ENCODE data around the gene WIPF2. TPM values are rescaled to one million over a fixed set of nuclear protein-coding genes. Genes with fewer than 3 reads are reported as not detected.
"Not testable (repeated sequence)": the region's sequence is repeated elsewhere in the genome, so short reads cannot be mapped to it uniquely, and the experiment has no call there.

Gene WIPF2
- total and polyA plus RNA-seq, 4 donors: 10.6 to 34.5 (median 14.9) TPM

DNA sequence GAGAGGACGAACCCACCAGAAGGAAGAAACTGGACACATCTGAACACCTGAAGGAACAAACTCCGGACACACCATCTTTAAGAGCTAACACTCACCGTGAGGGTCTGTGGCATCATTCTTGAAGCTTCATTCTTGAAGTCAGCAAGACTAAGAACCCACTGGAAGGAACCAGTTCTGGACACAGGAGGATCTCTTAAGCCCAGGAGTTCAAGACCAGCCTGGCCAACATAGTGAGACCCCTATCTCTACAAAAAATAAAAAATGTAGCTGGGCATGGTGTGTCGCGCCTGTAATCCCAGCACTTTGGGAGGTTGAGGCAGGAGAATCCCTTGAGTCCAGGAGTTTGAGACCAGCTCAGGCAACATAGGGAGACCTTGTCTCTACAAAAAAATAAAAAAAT is 20.5 kb upstream of the WIPF2 start:
- no peak for ATAC-seq (ENCODE audit: insufficient read depth, low FRiP score)
- no peaks in the 10 kb centered on the region for H3K27me3 ChIP-seq (ENCODE audit: control insufficient read depth in 3 of 3, insufficient read depth in 3 of 3, low read length in 2 of 3)
- no peak overlapping the region for H3K4me3 ChIP-seq
- no peak for DNase-seq
- 85 to 89% methylated on average over 5 of the region's 5 CpGs for WGBS, 2 donors
- H3K36me3 ChIP-seq (ENCODE audit: control insufficient read depth in 4 of 4, insufficient read depth in 4 of 4, low read length in 4 of 4): no peaks in the 10 kb centered on the region
- no peaks in the 10 kb centered on the region for H3K9me3 ChIP-seq (ENCODE audit: control insufficient read depth in 4 of 4, insufficient read depth in 3 of 4, low read length in 3 of 4)
- no peak overlapping the region for H3K27ac ChIP-seq (ENCODE audit: low read depth in 1 of 2, low read length in 1 of 2)
- H3K9ac ChIP-seq (ENCODE audit: insufficient read depth in 1 of 2, low read length in 2 of 2): no peak overlapping the region
- no peaks in the 10 kb centered on the region for H3K4me1 ChIP-seq (ENCODE audit: control insufficient read depth in 5 of 5, insufficient read depth in 5 of 5, low read length in 5 of 5)
- no peak for TF ChIP-seq CTCF (IDR thresholded peaks at IDR 0.05; ENCODE audit: control extremely low read depth, extremely low read depth)

DNA sequence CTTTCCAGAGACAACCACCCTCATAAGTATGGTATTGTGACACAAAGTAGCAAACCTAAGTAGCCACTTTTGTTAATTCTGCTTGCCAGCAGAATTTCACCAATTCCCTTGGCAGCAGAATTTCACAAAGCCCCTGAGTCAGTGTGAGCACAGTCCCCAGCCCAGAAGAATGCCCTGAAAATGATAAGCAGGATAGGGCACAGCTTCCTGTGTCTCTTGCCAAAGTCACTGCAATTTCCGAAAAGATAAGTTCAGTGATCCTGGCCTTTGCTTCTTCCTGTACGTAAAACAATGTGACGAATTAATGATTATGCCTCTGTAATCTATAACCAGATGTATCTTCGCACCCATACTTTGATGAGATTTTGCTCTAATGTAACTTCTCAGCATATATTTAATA is 16.0 kb upstream of the WIPF2 start:
- Histone ChIP-seq H3K27me3 (ENCODE audit: control insufficient read depth in 3 of 3, insufficient read depth in 3 of 3, low read length in 2 of 3) (no peaks in the 10 kb centered on the region), H3K36me3 (ENCODE audit: control insufficient read depth in 4 of 4, insufficient read depth in 4 of 4, low read length in 4 of 4) (no peaks in the 10 kb centered on the region), H3K9ac (ENCODE audit: insufficient read depth in 1 of 2, low read length in 2 of 2) (no peak overlapping the region), H3K4me1 (ENCODE audit: control insufficient read depth in 5 of 5, insufficient read depth in 5 of 5, low read length in 5 of 5) (no peaks in the 10 kb centered on the region), H3K27ac (ENCODE audit: low read depth in 1 of 2, low read length in 1 of 2) (peak overlapping the region in 1 of 2 donors; percentile 40), H3K4me3 (no peak overlapping the region), H3K9me3 (ENCODE audit: control insufficient read depth in 4 of 4, insufficient read depth in 3 of 4, low read length in 3 of 4) (no peaks in the 10 kb centered on the region)
- DNase-seq (no peak), ATAC-seq (ENCODE audit: insufficient read depth, low FRiP score) (no peak)
- 40 to 49% methylated on average over 4 of the region's 4 CpGs for WGBS, 2 donors
- no peak for TF ChIP-seq CTCF (IDR thresholded peaks at IDR 0.05; ENCODE audit: control extremely low read depth, extremely low read depth)

DNA sequence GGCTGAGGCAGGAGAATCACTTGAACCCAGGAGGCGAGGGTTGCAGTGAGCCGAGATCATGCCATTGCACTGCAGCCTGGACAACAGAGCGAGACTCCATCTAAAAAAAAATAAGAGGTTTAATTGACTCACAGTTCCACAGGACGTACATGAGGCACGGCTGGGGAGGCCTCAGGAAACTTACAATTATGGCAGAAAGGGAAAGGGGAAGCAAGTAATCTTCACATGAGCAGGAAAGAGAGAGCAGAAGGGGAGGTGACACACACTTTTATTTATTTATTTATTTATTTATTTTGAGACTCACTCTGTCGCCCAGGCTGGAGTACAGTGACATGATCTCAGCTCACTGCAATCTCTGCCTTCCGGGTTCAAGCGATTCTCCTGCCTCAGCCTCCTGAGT is 12.9 kb upstream of the WIPF2 start:
- H3K27ac ChIP-seq (ENCODE audit: low read depth in 1 of 2, low read length in 1 of 2); H3K4me1 ChIP-seq (ENCODE audit: control insufficient read depth in 5 of 5, insufficient read depth in 5 of 5, low read length in 5 of 5); H3K36me3 ChIP-seq (ENCODE audit: control insufficient read depth in 4 of 4, insufficient read depth in 4 of 4, low read length in 4 of 4); H3K9me3 ChIP-seq (ENCODE audit: control insufficient read depth in 4 of 4, insufficient read depth in 3 of 4, low read length in 3 of 4); H3K27me3 ChIP-seq (ENCODE audit: control insufficient read depth in 3 of 3, insufficient read depth in 3 of 3, low read length in 2 of 3); ATAC-seq (ENCODE audit: insufficient read depth, low FRiP score); H3K9ac ChIP-seq (ENCODE audit: insufficient read depth in 1 of 2, low read length in 2 of 2); H3K4me3 ChIP-seq; DNase-seq: not testable (repeated sequence)
- WGBS, 2 donors: 70 to 83% methylated on average over 8 of the region's 8 CpGs

GRCh38 chr17:40209404-40210093 is 9.6 kb upstream of the WIPF2 start:
- H3K27me3 ChIP-seq (ENCODE audit: control insufficient read depth in 3 of 3, insufficient read depth in 3 of 3, low read length in 2 of 3): no peaks in the 10 kb centered on the region
- no peak overlapping the region for H3K9ac ChIP-seq (ENCODE audit: insufficient read depth in 1 of 2, low read length in 2 of 2)
- no peaks in the 10 kb centered on the region for H3K36me3 ChIP-seq (ENCODE audit: control insufficient read depth in 4 of 4, insufficient read depth in 4 of 4, low read length in 4 of 4)
- DNase-seq: no peak
- no peaks in the 10 kb centered on the region for H3K9me3 ChIP-seq (ENCODE audit: control insufficient read depth in 4 of 4, insufficient read depth in 3 of 4, low read length in 3 of 4)
- no peak for ATAC-seq (ENCODE audit: insufficient read depth, low FRiP score)
- TF ChIP-seq CTCF (IDR thresholded peaks at IDR 0.05; ENCODE audit: control extremely low read depth, extremely low read depth): no peak
- H3K4me1 ChIP-seq (ENCODE audit: control insufficient read depth in 5 of 5, insufficient read depth in 5 of 5, low read length in 5 of 5): no peaks in the 10 kb centered on the region
- no peak overlapping the region for H3K27ac ChIP-seq (ENCODE audit: low read depth in 1 of 2, low read length in 1 of 2)
- 53 to 71% methylated on average over 2 of the region's 2 CpGs for WGBS, 2 donors
- H3K4me3 ChIP-seq: no peak overlapping the region

- not testable (repeated sequence) for H3K27ac ChIP-seq (ENCODE audit: low read depth in 1 of 2, low read length in 1 of 2); H3K9me3 ChIP-seq (ENCODE audit: control insufficient read depth in 4 of 4, insufficient read depth in 3 of 4, low read length in 3 of 4); H3K4me3 ChIP-seq; H3K36me3 ChIP-seq (ENCODE audit: control insufficient read depth in 4 of 4, insufficient read depth in 4 of 4, low read length in 4 of 4); DNase-seq; ATAC-seq (ENCODE audit: insufficient read depth, low FRiP score); H3K4me1 ChIP-seq (ENCODE audit: control insufficient read depth in 5 of 5, insufficient read depth in 5 of 5, low read length in 5 of 5); H3K27me3 ChIP-seq (ENCODE audit: control insufficient read depth in 3 of 3, insufficient read depth in 3 of 3, low read length in 2 of 3); H3K9ac ChIP-seq (ENCODE audit: insufficient read depth in 1 of 2, low read length in 2 of 2)
- WGBS, 2 donors: 79 to 92% methylated on average over 6 of the region's 6 CpGs
Observed at GRCh38 chr17:40213914-40214313, 5.2 kb upstream of the WIPF2 start.
